SH-SY5Y (cell line): ENCODE results near the gene GPR171.

Experiments used
- GATA2 ChIP-seq: IDR thresholded peaks from 2 replicates; pipeline ENCODE4 v1.6.1; 2011; ENCODE audit warnings: mild to moderate bottlenecking, low read depth, low read length
- GATA3 ChIP-seq: IDR thresholded peaks from 2 replicates; pipeline ENCODE4 v1.6.1; 2011; ENCODE audit warnings: low read depth, mild to moderate bottlenecking, low read length, moderate library complexity

GRCh38 chr3:151236736-151237135 lies 33.7 kb upstream of the GPR171 start:
- TF ChIP-seq GATA2: no peak
- no peak for TF ChIP-seq GATA3
